ENCODE results near the gene TCAIM.

The TCAIM gene

GRCh38 chr3:44445786-44446185, 107.2 kb downstream of the TCAIM start:
- DNase-seq (ENCODE audit: low read depth), result no peak

GRCh38 chr3:44446929-44447328, 108.4 kb downstream of the TCAIM start:
- DNase-seq (ENCODE audit: low read depth), result no peak

DNA sequence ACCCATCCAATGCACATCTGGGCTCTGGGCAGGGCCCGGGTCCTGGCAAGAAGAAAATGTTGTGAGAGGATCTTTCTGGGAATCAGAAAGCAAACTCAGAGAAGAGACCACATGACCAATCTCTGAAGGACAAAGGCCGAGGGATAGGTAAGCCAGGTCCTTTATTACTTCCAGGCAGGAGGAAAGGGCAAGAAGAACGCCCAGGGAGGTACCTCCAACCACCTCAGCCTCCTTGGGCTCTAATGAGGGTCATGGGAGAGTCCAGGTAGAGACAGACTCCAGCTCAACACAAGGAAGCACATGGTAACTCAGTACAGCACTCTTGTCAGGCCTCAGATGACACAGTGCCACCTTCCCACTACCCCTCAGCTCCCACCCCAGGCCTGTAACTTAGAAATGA, 112.9 kb downstream of the TCAIM start:
- no peak for DNase-seq (ENCODE audit: low read depth)

GRCh38 chr3:44454258-44454657, 115.7 kb downstream of the TCAIM start:
- DNase-seq (ENCODE audit: low read depth), result no peak

GRCh38 chr3:44455318-44455717, 116.8 kb downstream of the TCAIM start:
- DNase-seq (ENCODE audit: low read depth), result no peak
